Psoas muscle (tissue), 8 donors: Measurements from ENCODE around the gene SHISAL1. TPM values are rescaled to one million over a fixed set of nuclear protein-coding genes. Genes with fewer than 3 reads are reported as not detected.

ENCODE experiments used
- ATAC-seq, 4 donors: fragments of 200-7000 bp; cut with Tn5 transposase; one replicate each; pipeline ENCODE4 v1.9.1; 2020; ENCODE audit warnings: moderate library complexity in 3 of 4, mild to moderate bottlenecking in 2 of 4
- DNase-seq, 2 donors: peaks; one replicate each; pipeline ENCODE4 v3.0.0-alpha.2; 2020
- H3K27ac ChIP-seq: fragments of 200-600 bp; one replicate; pipeline ENCODE4 v1.8.0; 2022
- H3K27me3 ChIP-seq, 3 donors: fragments of 200-600 bp in 1 of 3; one replicate each; pipeline versions ENCODE4 v1.6.1 to v1.8.0; 2013 to 2022; ENCODE audit warnings: low read length in 2 of 3, mild to moderate bottlenecking in 2 of 3, moderate library complexity in 1 of 3; ENCODE audit not compliant: insufficient read depth in 3 of 3
- H3K36me3 ChIP-seq, 2 donors: fragments of 200-600 bp in 1 of 2; one replicate each; pipeline versions ENCODE4 v1.6.1 to v1.8.0; 2013 to 2022; ENCODE audit warnings: low read depth in 1 of 2, mild to moderate bottlenecking in 1 of 2, moderate library complexity in 1 of 2; ENCODE audit not compliant: insufficient read depth in 1 of 2
- H3K4me1 ChIP-seq: fragments of 200-600 bp; one replicate; pipeline ENCODE4 v1.8.0; 2022
- H3K4me3 ChIP-seq: fragments of 200-600 bp; one replicate; pipeline ENCODE4 v1.8.0; 2022; ENCODE audit warnings: mild to moderate bottlenecking
- H3K9me3 ChIP-seq: fragments of 200-600 bp; one replicate; pipeline ENCODE4 v1.8.0; 2022
- WGBS, 3 donors: extraction: QIAGEN DNeasy Blood & Tissue Kit; methylation state at CpG; one replicate each; pipeline versions ENCODE4 v1.1.6 to v1.1.7; 2013; 5-methylcytosine and 5-hydroxymethylcytosine counted together
- intact Hi-C, 2 donors: fragments of 100-400 bp; cut with DNase I; formaldehyde crosslinking; loops; one replicate each; pipeline versions ENCODE4 v1.11.0 to v1.14.2; 2022
- polyA plus RNA-seq, 3 donors: library from polyadenylated mRNA; stranded (reverse); fragments of 200-250 nt; gene quantifications; one replicate each; pipeline ENCODE4 v1.2.3, GENCODE V29; 2013
- total RNA-seq, 4 donors: library from RNA; stranded (reverse); fragmentation: NEBNext Ultra II Directional in 2 of 4; extraction: Animal tissue kit (Norgen Biotek cat#: 25700) in 2 of 4; gene quantifications; one replicate each; pipeline versions ENCODE4 v1.2.1 to v1.2.4, GENCODE V29; 2021 to 2023
- TF ChIP-seq, protein P1 (sequence below): fragments of 200-600 bp; IDR thresholded peaks from one replicate; pipeline ENCODE4 v1.8.0; 2022; ENCODE audit warnings: antibody characterized with exemption
- donor health status: healthy with polysubstance abuse.
- donor health status: DM: no; HTN: no; CAD: no; lungs with moderate emphysema.
- donor health status: Bipolar disorder and iron deficiency.
- donor health status: healthy.
- donor health status: DM: yes; HTN: yes; CAD: no.
- donor health status: DM: no; HTN: no; CAD: no.
- donor health status: DM: no; HTN: no; CAD: no.
- donor health status: DM: yes; HTN: yes; CAD: no.

SHISAL1 gene
- total and polyA plus RNA-seq, 7 donors: 0.01 to 0.24 (median 0.06) TPM; not detected in 1

GRCh38 chr22:44317886-44318637, 5.3 kb upstream of the SHISAL1 start:
- DNase-seq: no peak
- intact Hi-C loops: no loop called here

GRCh38 chr22:44317123-44317444, 4.3 kb upstream of the SHISAL1 start:
- intact Hi-C loops: no loop called here
- Histone ChIP-seq H3K36me3 (no peaks in the 10 kb centered on the region), H3K4me1 (no peaks in the 10 kb centered on the region), H3K9me3 (no peaks in the 10 kb centered on the region), H3K27me3 (peaks cover 0 to 18% (median 0%) of the 10 kb centered on the region in 3 donors), H3K4me3 (no peak overlapping the region), H3K27ac (no peak overlapping the region)
- TF ChIP-seq, protein P1, sequence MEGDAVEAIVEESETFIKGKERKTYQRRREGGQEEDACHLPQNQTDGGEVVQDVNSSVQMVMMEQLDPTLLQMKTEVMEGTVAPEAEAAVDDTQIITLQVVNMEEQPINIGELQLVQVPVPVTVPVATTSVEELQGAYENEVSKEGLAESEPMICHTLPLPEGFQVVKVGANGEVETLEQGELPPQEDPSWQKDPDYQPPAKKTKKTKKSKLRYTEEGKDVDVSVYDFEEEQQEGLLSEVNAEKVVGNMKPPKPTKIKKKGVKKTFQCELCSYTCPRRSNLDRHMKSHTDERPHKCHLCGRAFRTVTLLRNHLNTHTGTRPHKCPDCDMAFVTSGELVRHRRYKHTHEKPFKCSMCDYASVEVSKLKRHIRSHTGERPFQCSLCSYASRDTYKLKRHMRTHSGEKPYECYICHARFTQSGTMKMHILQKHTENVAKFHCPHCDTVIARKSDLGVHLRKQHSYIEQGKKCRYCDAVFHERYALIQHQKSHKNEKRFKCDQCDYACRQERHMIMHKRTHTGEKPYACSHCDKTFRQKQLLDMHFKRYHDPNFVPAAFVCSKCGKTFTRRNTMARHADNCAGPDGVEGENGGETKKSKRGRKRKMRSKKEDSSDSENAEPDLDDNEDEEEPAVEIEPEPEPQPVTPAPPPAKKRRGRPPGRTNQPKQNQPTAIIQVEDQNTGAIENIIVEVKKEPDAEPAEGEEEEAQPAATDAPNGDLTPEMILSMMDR: no peak
- WGBS, 3 donors: 41 to 58% (median 42%) methylated on average over 18 of the region's 18 CpGs
- ATAC-seq: no peak
- DNase-seq: no peak

More at GRCh38 chr22:44317886-44318637, 5.3 kb upstream of the SHISAL1 start:
- Histone ChIP-seq H3K36me3 (no peaks in the 10 kb centered on the region), H3K4me1 (no peaks in the 10 kb centered on the region), H3K9me3 (no peaks in the 10 kb centered on the region), H3K27me3 (peaks cover 0 to 22% (median 0%) of the 10 kb centered on the region in 3 donors), H3K4me3 (no peak overlapping the region), H3K27ac (no peak overlapping the region)
- TF ChIP-seq, protein P1: no peak
- whole genome bisulfite sequencing, 3 donors: 74 to 83% (median 77%) methylated on average over 17 of the region's 17 CpGs
- no peak for ATAC-seq

- H3K36me3 ChIP-seq: no peaks in the 10 kb centered on the region
- peaks cover 0 to 14% (median 0%) of the 10 kb centered on the region in 3 donors for H3K27me3 ChIP-seq
- DNase-seq (no peak), ATAC-seq (no peak)
- no peaks in the 10 kb centered on the region for H3K4me1 ChIP-seq
- TF ChIP-seq, protein P1: no peak
- no peak overlapping the region for H3K4me3 ChIP-seq
- no peaks in the 10 kb centered on the region for H3K9me3 ChIP-seq
- intact Hi-C loops: no loop called here
- 59 to 68% (median 59%) methylated on average over 13 of the region's 13 CpGs for WGBS, 3 donors
- no peak overlapping the region for H3K27ac ChIP-seq
Observed at GRCh38 chr22:44316393-44317122, 3.8 kb upstream of the SHISAL1 start.

DNA sequence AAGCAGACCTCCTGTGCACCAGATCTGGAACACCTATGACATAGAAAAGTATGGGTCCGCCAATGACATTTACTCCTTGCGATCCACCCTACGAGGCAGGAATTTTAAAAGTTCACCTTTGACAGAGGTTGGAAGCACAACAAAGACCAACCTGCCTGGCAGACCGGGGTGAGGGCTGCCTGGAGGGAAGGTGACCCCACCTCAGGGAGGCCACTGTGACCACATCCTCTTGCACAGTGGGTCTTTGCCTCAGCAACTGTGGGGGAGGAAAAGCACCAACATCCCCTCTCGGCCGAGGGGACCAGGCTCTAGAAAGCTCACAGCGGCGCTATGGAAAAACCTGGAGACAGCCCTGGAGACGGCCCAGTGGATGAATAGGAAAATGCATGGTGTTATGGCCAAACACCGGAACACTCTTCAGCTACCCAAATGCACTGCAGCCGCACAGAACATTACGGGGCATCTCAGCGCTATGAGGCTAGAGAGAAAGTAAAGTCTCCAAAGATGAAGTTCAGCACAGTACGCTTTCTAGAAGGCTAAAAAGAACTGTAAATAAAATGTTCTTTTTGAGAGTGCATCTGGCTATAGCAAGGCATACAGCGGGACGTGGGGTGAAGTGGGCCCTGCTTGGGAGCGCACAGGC, 1.8 kb upstream of the SHISAL1 start:
- WGBS, 3 donors: 76 to 79% (median 78%) methylated on average over 17 of the region's 17 CpGs
- TF ChIP-seq, protein P1: no peak

More for the DNA sequence above, 1.8 kb upstream of the SHISAL1 start:
- Histone ChIP-seq H3K36me3 (no peaks in the 10 kb centered on the region), H3K4me3 (no peak overlapping the region), H3K4me1 (no peaks in the 10 kb centered on the region), H3K9me3 (no peaks in the 10 kb centered on the region), H3K27me3 (peaks cover 0 to 18% (median 0%) of the 10 kb centered on the region in 3 donors), H3K27ac (no peak overlapping the region)
- no peak for ATAC-seq
- intact Hi-C loops: no loop called here
- no peak for DNase-seq
